ENCODE data around the gene ELAPOR2. TPM values are rescaled to one million over a fixed set of nuclear protein-coding genes. Genes with fewer than 3 reads are reported as not detected.

The ELAPOR2 gene
- total RNA-seq, 2 donors from 2014 or later: 6.0 to 15.5 TPM

DNA sequence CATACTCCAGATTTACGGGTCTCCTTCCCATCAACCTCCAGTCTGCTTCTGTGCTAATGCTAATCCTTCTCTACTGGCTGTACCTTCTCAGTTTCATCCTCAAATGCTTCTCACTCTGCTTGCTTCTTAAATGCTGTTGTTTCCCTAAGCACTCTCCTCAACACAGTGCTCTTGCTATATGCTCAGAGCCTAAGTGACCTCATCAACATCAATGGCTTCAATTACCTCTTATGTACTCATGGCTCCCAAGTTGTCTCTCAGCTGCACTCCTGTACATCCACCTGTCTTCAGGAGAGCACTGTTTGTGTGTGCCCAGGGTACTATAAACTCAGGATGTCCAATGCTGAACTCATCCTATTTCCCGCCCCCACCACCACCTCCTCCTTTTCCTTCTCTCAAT, 22.5 kb downstream of the ELAPOR2 start:
- Histone ChIP-seq H3K9me3 (no peaks in the 10 kb centered on the region), H3K4me1 (no peaks in the 10 kb centered on the region), H3K27ac (no peak overlapping the region), H3K36me3 (replicated peaks in 1 of 2; ENCODE audit: insufficient read depth in 1 of 2, low read depth in 2 of 2) (no peaks in the 10 kb centered on the region), H3K27me3 (no peaks in the 10 kb centered on the region), H3K4me3 (no peak overlapping the region)
- DNase-seq (no peak), ATAC-seq (no peak)
- 67 to 73% methylated on average over 2 of the region's 2 CpGs for WGBS, 2 donors
- intact Hi-C loops (cut with DNase I): no loop called here
- TF ChIP-seq, protein P1, sequence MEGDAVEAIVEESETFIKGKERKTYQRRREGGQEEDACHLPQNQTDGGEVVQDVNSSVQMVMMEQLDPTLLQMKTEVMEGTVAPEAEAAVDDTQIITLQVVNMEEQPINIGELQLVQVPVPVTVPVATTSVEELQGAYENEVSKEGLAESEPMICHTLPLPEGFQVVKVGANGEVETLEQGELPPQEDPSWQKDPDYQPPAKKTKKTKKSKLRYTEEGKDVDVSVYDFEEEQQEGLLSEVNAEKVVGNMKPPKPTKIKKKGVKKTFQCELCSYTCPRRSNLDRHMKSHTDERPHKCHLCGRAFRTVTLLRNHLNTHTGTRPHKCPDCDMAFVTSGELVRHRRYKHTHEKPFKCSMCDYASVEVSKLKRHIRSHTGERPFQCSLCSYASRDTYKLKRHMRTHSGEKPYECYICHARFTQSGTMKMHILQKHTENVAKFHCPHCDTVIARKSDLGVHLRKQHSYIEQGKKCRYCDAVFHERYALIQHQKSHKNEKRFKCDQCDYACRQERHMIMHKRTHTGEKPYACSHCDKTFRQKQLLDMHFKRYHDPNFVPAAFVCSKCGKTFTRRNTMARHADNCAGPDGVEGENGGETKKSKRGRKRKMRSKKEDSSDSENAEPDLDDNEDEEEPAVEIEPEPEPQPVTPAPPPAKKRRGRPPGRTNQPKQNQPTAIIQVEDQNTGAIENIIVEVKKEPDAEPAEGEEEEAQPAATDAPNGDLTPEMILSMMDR (IDR thresholded peaks at IDR 0.05): no peak
- TF ChIP-seq POLR2A (IDR thresholded peaks at IDR 0.05): no peak

DNA sequence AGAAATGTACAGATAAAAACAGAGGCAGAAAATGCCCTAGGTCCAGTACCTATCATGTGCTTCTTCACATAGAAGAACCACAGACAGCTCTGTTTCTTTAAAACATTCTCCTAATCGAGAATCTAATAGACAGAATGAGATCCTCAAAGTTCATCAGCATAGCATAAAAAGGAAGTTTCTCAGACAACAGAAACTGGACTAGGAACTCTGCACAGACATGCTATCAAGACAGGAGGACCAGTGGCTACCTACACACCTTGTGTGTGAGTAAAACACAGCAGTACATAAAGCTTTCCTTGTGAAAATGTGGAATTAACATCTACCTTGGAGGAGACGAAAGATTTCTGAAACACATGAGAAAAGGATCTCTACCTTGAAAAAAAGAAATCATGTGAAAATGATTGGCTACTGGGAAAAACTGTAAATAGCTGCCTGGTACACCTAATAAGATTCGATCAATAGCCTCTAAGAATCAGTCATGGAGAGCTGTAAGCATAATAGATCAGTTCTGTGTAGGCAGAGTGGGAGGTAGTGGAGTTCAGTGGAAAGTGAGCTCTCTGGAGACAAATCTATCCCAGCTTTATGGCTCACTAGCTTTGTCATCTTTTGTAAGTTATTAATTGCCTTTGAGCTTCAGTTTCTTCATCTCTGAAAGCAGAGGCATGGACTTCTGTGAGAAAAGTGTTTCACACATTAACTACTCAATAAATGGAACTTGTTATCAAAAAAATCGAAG, 26.7 kb downstream of the ELAPOR2 start:
- Histone ChIP-seq H3K36me3 (replicated peaks in 1 of 2; ENCODE audit: insufficient read depth in 1 of 2, low read depth in 2 of 2) (no peaks in the 10 kb centered on the region), H3K9me3 (no peaks in the 10 kb centered on the region), H3K4me3 (no peak overlapping the region), H3K4me1 (no peaks in the 10 kb centered on the region), H3K27me3 (no peaks in the 10 kb centered on the region), H3K27ac (no peak overlapping the region)
- TF ChIP-seq POLR2A (IDR thresholded peaks at IDR 0.05): no peak
- TF ChIP-seq, protein P1 (IDR thresholded peaks at IDR 0.05): no peak
- 46 to 52% methylated on average over 4 of the region's 4 CpGs for WGBS, 2 donors
- DNase-seq: no peak
- intact Hi-C loops (cut with DNase I): no loop called here
- ATAC-seq: no peak

DNA sequence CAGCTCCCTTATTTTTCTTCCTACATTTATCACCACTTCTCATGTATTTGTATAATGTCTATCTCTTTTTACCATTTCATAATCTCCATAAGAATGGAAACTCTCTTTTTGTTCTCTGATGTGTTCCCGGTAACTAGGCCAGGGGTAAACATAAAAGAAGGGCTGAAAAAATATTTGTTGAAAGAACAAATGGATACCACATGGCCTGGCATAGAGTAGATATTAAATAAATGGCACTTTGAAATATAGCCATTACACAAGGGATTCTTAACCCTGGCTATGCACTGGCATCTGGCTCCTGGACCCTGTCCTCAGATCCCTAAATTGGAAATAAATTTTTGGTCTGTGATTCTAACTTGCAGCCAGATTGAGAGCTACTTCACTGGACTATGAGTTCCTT, 30.4 kb downstream of the ELAPOR2 start:
- Histone ChIP-seq H3K36me3 (replicated peaks in 1 of 2; ENCODE audit: insufficient read depth in 1 of 2, low read depth in 2 of 2) (no peaks in the 10 kb centered on the region), H3K27ac (no peak overlapping the region), H3K27me3 (no peaks in the 10 kb centered on the region), H3K4me1 (no peaks in the 10 kb centered on the region), H3K4me3 (no peak overlapping the region), H3K9me3 (no peaks in the 10 kb centered on the region)
- intact Hi-C loops (cut with DNase I): no loop called here
- WGBS, 2 donors: 56 to 59% methylated on average over 1 of the region's 1 CpG
- TF ChIP-seq, protein P1 (IDR thresholded peaks at IDR 0.05): no peak
- TF ChIP-seq POLR2A (IDR thresholded peaks at IDR 0.05): no peak
- ATAC-seq (no peak), DNase-seq (no peak)

DNA sequence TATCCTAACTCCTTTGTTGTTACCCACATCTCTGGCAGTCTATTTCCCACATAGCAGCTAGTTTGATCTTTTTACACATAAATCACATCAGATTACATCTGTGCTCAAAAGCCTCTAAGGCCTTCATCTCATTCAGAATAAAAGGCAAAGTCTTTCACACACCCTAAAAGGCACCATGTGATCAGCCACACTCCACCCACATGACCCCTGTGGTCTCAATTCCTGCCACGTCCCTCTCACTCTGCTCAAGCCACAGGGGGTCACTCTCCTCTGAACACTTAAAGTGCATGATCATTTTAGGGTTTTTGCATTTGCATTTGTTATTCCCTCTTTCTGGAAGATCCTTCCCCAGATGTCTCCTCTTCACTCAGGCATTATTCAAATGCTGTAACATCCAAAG, 30.8 kb downstream of the ELAPOR2 start:
- H3K9me3 ChIP-seq: no peaks in the 10 kb centered on the region
- no peak overlapping the region for H3K4me3 ChIP-seq
- intact Hi-C loops (cut with DNase I): no loop called here
- TF ChIP-seq, protein P1 (IDR thresholded peaks at IDR 0.05): no peak
- no peak for TF ChIP-seq POLR2A (IDR thresholded peaks at IDR 0.05)
- H3K27ac ChIP-seq: no peak overlapping the region
- no peak for ATAC-seq
- no peaks in the 10 kb centered on the region for H3K36me3 ChIP-seq (replicated peaks in 1 of 2; ENCODE audit: insufficient read depth in 1 of 2, low read depth in 2 of 2)
- H3K27me3 ChIP-seq: no peaks in the 10 kb centered on the region
- no peaks in the 10 kb centered on the region for H3K4me1 ChIP-seq
- 81 to 86% methylated on average over 1 of the region's 1 CpG for WGBS, 2 donors
- DNase-seq: no peak

DNA sequence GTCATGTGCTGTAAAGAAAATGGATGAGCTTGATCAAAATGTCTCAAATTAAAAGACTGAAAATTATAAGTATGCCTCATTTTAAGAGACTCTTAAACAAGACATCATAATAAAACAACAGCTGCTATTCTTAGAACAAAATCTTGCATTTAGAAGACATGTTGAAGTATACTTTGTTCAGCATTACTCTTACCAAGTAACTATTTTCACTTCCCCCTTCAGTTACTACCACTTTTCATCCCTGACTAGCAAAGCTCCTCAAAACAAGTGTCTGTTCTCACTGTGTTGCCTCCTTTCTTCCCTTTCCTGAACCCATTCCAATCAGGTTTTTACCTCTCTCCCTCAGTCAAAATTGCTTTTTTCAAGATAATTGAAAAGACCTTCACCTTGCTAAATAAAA, 31.6 kb downstream of the ELAPOR2 start:
- Histone ChIP-seq H3K36me3 (replicated peaks in 1 of 2; ENCODE audit: insufficient read depth in 1 of 2, low read depth in 2 of 2) (no peaks in the 10 kb centered on the region), H3K9me3 (no peaks in the 10 kb centered on the region), H3K4me1 (no peaks in the 10 kb centered on the region), H3K27me3 (no peaks in the 10 kb centered on the region), H3K4me3 (no peak overlapping the region), H3K27ac (no peak overlapping the region)
- DNase-seq (no peak), ATAC-seq (no peak)
- no peak for TF ChIP-seq POLR2A (IDR thresholded peaks at IDR 0.05)
- TF ChIP-seq, protein P1 (IDR thresholded peaks at IDR 0.05): no peak
- intact Hi-C loops (cut with DNase I): no loop called here
